Omental fat pad (tissue), 4 donors: Measurements from ENCODE around the gene FAM83C. TPM values are rescaled to one million over a fixed set of nuclear protein-coding genes. Genes with fewer than 3 reads are reported as not detected.

Experiments used
- ATAC-seq: fragments of 150-250 bp; one replicate; pipeline ENCODE4 v1.9.1; 2016; ENCODE audit warnings: mild to moderate bottlenecking, moderate library complexity; ENCODE audit not compliant: low FRiP score
- DNase-seq: peaks from one replicate; pipeline ENCODE4 v3.0.0-alpha.2; 2019; ENCODE audit warnings: low spot score
- CTCF ChIP-seq, 3 donors: fragments of 450-650 bp; IDR thresholded peaks; one replicate each; pipeline ENCODE4 v1.5.1; 2016 to 2017; ENCODE audit warnings: antibody characterized with exemption in 3 of 3, mild to moderate bottlenecking in 3 of 3, moderate library complexity in 2 of 3
- total RNA-seq, 4 donors: library from RNA; depleted of rRNA; stranded (reverse); fragments of >200 nt; gene quantifications; one replicate each; pipeline ENCODE4 v1.1.0, GENCODE V29; 2016

The FAM83C gene
- under 1 TPM in 1 of 4 donors, not detected in 3; 0.09 TPM for total RNA-seq

GRCh38 chr20:35291654-35292503 is at the start of gene FAM83C:
Gene FAM83C, minus strand, starts transcription at chr20:35292425. Its CDS starts 121 bp downstream, at chr20:35292304.
- ATAC-seq (no peak), DNase-seq (no peak)
- no peak for TF ChIP-seq CTCF (IDR thresholded peaks at IDR 0.05)

- TF ChIP-seq CTCF (IDR thresholded peaks at IDR 0.05): no peak
- DNase-seq: no peak
- ATAC-seq: no peak
Measured at GRCh38 chr20:35341366-35342028, 49.3 kb upstream of the FAM83C start.

- TF ChIP-seq CTCF (IDR thresholded peaks at IDR 0.05): no peak
- ATAC-seq (no peak), DNase-seq (no peak)
Measured at GRCh38 chr20:35340436-35340835, 48.2 kb upstream of the FAM83C start.

- DNase-seq (no peak), ATAC-seq (no peak)
- no peak for TF ChIP-seq CTCF (IDR thresholded peaks at IDR 0.05)
Measured at GRCh38 chr20:35339636-35340035, 47.4 kb upstream of the FAM83C start.

- no peak for DNase-seq
- ATAC-seq: peak; percentile 85
- TF ChIP-seq CTCF (IDR thresholded peaks at IDR 0.05): no peak
Measured at GRCh38 chr20:35339007-35339406, 46.8 kb upstream of the FAM83C start.

GRCh38 chr20:35334311-35335101 is 42.3 kb upstream of the FAM83C start:
- ATAC-seq (no peak), DNase-seq (no peak)
- no peak for TF ChIP-seq CTCF (IDR thresholded peaks at IDR 0.05)
